Activated CD4-positive, alpha-beta memory T cell treated with anti-CD3 and anti-CD28 coated beads for 36 hours (primary cell): ENCODE measurements around the gene MSMB. TPM values are rescaled to one million over a fixed set of nuclear protein-coding genes. Genes with fewer than 3 reads are reported as not detected.

Experiments used
- CTCF ChIA-PET: fragments of 350-600 bp; sonication (Branson Sonifier 250); formaldehyde crosslinking; loops from one replicate; lab custom pipeline; 2021; ENCODE audit warnings: antibody characterized with exemption, inconsistent platforms; lab: Charles Lee
- POLR2A ChIA-PET: fragments of 350-600 bp; sonication (Branson Sonifier 250); formaldehyde crosslinking; loops from one replicate; lab custom pipeline; 2021; ENCODE audit warnings: antibody characterized with exemption; lab: Charles Lee
- DNase-seq: peaks from one replicate; pipeline ENCODE4 v3.0.0-alpha.2; 2020
- H3K27ac Mint-ChIP-seq: one replicate; pipeline ENCODE4 v1.8.0; 2021; ENCODE audit warnings: mixed read lengths
- H3K27me3 Mint-ChIP-seq: one replicate; pipeline ENCODE4 v1.8.0; 2021; ENCODE audit warnings: mixed read lengths
- H3K36me3 Mint-ChIP-seq: one replicate; pipeline ENCODE4 v1.8.0; 2021; ENCODE audit warnings: mixed read lengths
- H3K4me1 Mint-ChIP-seq: one replicate; pipeline ENCODE4 v1.8.0; 2021; ENCODE audit warnings: low read depth, mixed read lengths
- H3K4me3 Mint-ChIP-seq: one replicate; pipeline ENCODE4 v1.8.0; 2021; ENCODE audit warnings: mild to moderate bottlenecking, mixed read lengths
- H3K9me3 Mint-ChIP-seq: one replicate; pipeline ENCODE4 v1.8.0; 2021; ENCODE audit warnings: mixed read lengths
- intact Hi-C: fragments of 100-400 bp; cut with micrococcal nuclease; formaldehyde crosslinking; loops from one replicate; pipeline ENCODE4 v1.15.1; 2023
- total RNA-seq, 2 experiments: library from RNA; stranded (reverse); gene quantifications; one replicate each; pipeline ENCODE4 v1.2.3, GENCODE V29; 2021

MSMB gene
- total RNA-seq, 2 experiments from 2014 or later = not detected

- no peak for DNase-seq
- Mint-ChIP-seq H3K4me1 (peaks cover 16% of the 10 kb centered on the region), H3K27ac (no peak overlapping the region), H3K9me3 (peaks cover 2% of the 10 kb centered on the region), H3K4me3 (no peak overlapping the region), H3K27me3 (no peaks in the 10 kb centered on the region), H3K36me3 (no peaks in the 10 kb centered on the region)
- POLR2A ChIA-PET = no interaction called here
- CTCF ChIA-PET = no interaction called here
- intact Hi-C loops = no loop called here
Measured at GRCh38 chr10:46080886-46081285, 34.8 kb upstream of the MSMB start.

- ChIA-PET CTCF (interaction anchor here (0.7 kb wide), 1 partner anchor 21 kb away, joined by 3 read pairs; no protein-coding TSS in a partner anchor), POLR2A (no interaction called here)
Measured at GRCh38 chr10:46079831-46080585, 33.9 kb upstream of the MSMB start.

GRCh38 chr10:46077731-46078413, 31.8 kb upstream of the MSMB start:
- no peak overlapping the region for H3K27ac Mint-ChIP-seq

More at GRCh38 chr10:46079831-46080585, 33.9 kb upstream of the MSMB start:
- Mint-ChIP-seq H3K4me3 (no peak overlapping the region), H3K4me1 (peaks cover 16% of the 10 kb centered on the region), H3K36me3 (no peaks in the 10 kb centered on the region), H3K27me3 (no peaks in the 10 kb centered on the region), H3K9me3 (peaks cover 2% of the 10 kb centered on the region), H3K27ac (no peak overlapping the region)
- intact Hi-C loops = no loop called here
- DNase-seq = no peak

GRCh38 chr10:46077141-46077554, 31.1 kb upstream of the MSMB start:
- no peak overlapping the region for H3K4me3 Mint-ChIP-seq
- intact Hi-C loops = no loop called here
- no peak overlapping the region for H3K27ac Mint-ChIP-seq
- H3K4me1 Mint-ChIP-seq = peaks cover 16% of the 10 kb centered on the region
- DNase-seq = no peak
- H3K9me3 Mint-ChIP-seq = no peaks in the 10 kb centered on the region
- no peaks in the 10 kb centered on the region for H3K27me3 Mint-ChIP-seq
- ChIA-PET CTCF (no interaction called here), POLR2A (no interaction called here)
- H3K36me3 Mint-ChIP-seq = no peaks in the 10 kb centered on the region

More at GRCh38 chr10:46077731-46078413, 31.8 kb upstream of the MSMB start:
- Mint-ChIP-seq H3K27me3 (no peaks in the 10 kb centered on the region), H3K4me1 (peaks cover 16% of the 10 kb centered on the region), H3K9me3 (peaks cover 2% of the 10 kb centered on the region), H3K4me3 (no peak overlapping the region), H3K36me3 (no peaks in the 10 kb centered on the region)
- ChIA-PET POLR2A (no interaction called here), CTCF (no interaction called here)
- no peak for DNase-seq
- intact Hi-C loops = no loop called here

GRCh38 chr10:46075869-46076268, 29.8 kb upstream of the MSMB start:
- DNase-seq = no peak
- no peaks in the 10 kb centered on the region for H3K27me3 Mint-ChIP-seq
- no peak overlapping the region for H3K4me3 Mint-ChIP-seq
- H3K4me1 Mint-ChIP-seq = peaks cover 14% of the 10 kb centered on the region
- no peaks in the 10 kb centered on the region for H3K36me3 Mint-ChIP-seq
- CTCF ChIA-PET = no interaction called here
- no peaks in the 10 kb centered on the region for H3K9me3 Mint-ChIP-seq
- POLR2A ChIA-PET = no interaction called here
- no peak overlapping the region for H3K27ac Mint-ChIP-seq
- intact Hi-C loops = no loop called here

GRCh38 chr10:46074196-46074946, 28.3 kb upstream of the MSMB start:
- intact Hi-C loops = no loop called here
- H3K27me3 Mint-ChIP-seq = no peaks in the 10 kb centered on the region
- no peak overlapping the region for H3K4me3 Mint-ChIP-seq
- ChIA-PET CTCF (no interaction called here), POLR2A (no interaction called here)
- H3K27ac Mint-ChIP-seq = no peak overlapping the region
- H3K36me3 Mint-ChIP-seq = no peaks in the 10 kb centered on the region
- DNase-seq = no peak
- H3K9me3 Mint-ChIP-seq = no peaks in the 10 kb centered on the region
- H3K4me1 Mint-ChIP-seq = peaks cover 14% of the 10 kb centered on the region

GRCh38 chr10:46073564-46073963, 27.5 kb upstream of the MSMB start:
- no peak overlapping the region for H3K4me3 Mint-ChIP-seq
- POLR2A ChIA-PET = no interaction called here
- H3K4me1 Mint-ChIP-seq = peaks cover 14% of the 10 kb centered on the region
- CTCF ChIA-PET = no interaction called here
- intact Hi-C loops = no loop called here
- DNase-seq = no peak
- no peaks in the 10 kb centered on the region for H3K9me3 Mint-ChIP-seq
- no peaks in the 10 kb centered on the region for H3K36me3 Mint-ChIP-seq
- no peaks in the 10 kb centered on the region for H3K27me3 Mint-ChIP-seq
- H3K27ac Mint-ChIP-seq = no peak overlapping the region

GRCh38 chr10:46070749-46071148, 24.7 kb upstream of the MSMB start:
- Mint-ChIP-seq H3K36me3 (no peaks in the 10 kb centered on the region), H3K9me3 (no peaks in the 10 kb centered on the region), H3K4me1 (no peaks in the 10 kb centered on the region), H3K27ac (no peak overlapping the region), H3K4me3 (no peak overlapping the region), H3K27me3 (no peaks in the 10 kb centered on the region)
- intact Hi-C loops = no loop called here
- ChIA-PET CTCF (no interaction called here), POLR2A (no interaction called here)
- no peak for DNase-seq

- intact Hi-C loops = no loop called here
- no peaks in the 10 kb centered on the region for H3K27me3 Mint-ChIP-seq
- H3K4me3 Mint-ChIP-seq = no peak overlapping the region
- no peak for DNase-seq
- no peaks in the 10 kb centered on the region for H3K36me3 Mint-ChIP-seq
- POLR2A ChIA-PET = interaction anchor here (0.7 kb wide), 1 partner anchor 36 kb away, joined by 3 read pairs; no protein-coding TSS in a partner anchor
- CTCF ChIA-PET = no interaction called here
- H3K27ac Mint-ChIP-seq = no peak overlapping the region
- H3K4me1 Mint-ChIP-seq = no peaks in the 10 kb centered on the region
- no peaks in the 10 kb centered on the region for H3K9me3 Mint-ChIP-seq
Measured at GRCh38 chr10:46069771-46070463, 23.8 kb upstream of the MSMB start.

GRCh38 chr10:46068905-46069304, 22.8 kb upstream of the MSMB start:
- H3K27me3 Mint-ChIP-seq = no peaks in the 10 kb centered on the region
- no peak overlapping the region for H3K4me3 Mint-ChIP-seq
- H3K27ac Mint-ChIP-seq = no peak overlapping the region
- no peaks in the 10 kb centered on the region for H3K9me3 Mint-ChIP-seq
- H3K4me1 Mint-ChIP-seq = no peaks in the 10 kb centered on the region
- intact Hi-C loops = no loop called here
- DNase-seq = no peak
- CTCF ChIA-PET = no interaction called here
- POLR2A ChIA-PET = interaction anchor here (0.7 kb wide), 1 partner anchor 37 kb away, joined by 3 read pairs; no protein-coding TSS in a partner anchor
- no peaks in the 10 kb centered on the region for H3K36me3 Mint-ChIP-seq

- CTCF ChIA-PET = no interaction called here
- intact Hi-C loops = no loop called here
- H3K4me1 Mint-ChIP-seq = no peaks in the 10 kb centered on the region
- H3K9me3 Mint-ChIP-seq = no peaks in the 10 kb centered on the region
- no peak overlapping the region for H3K4me3 Mint-ChIP-seq
- no peak for DNase-seq
- H3K27me3 Mint-ChIP-seq = no peaks in the 10 kb centered on the region
- no peaks in the 10 kb centered on the region for H3K36me3 Mint-ChIP-seq
- H3K27ac Mint-ChIP-seq = no peak overlapping the region
- POLR2A ChIA-PET = no interaction called here
Measured at GRCh38 chr10:46068117-46068516, 22.0 kb upstream of the MSMB start.
